ENCODE results near the gene LAMB1.
"Not testable (repeated sequence)": the region's sequence is repeated elsewhere in the genome, so short reads cannot be mapped to it uniquely, and the experiment has no call there.

The LAMB1 gene

GRCh38 chr7:107946451-107946850 lies 56.5 kb downstream of the LAMB1 start:
- DNase-seq (ENCODE audit: low spot score), result no peak

- DNase-seq (ENCODE audit: low spot score), result no peak
These were observed 57.6 kb downstream of the LAMB1 start for GRCh38 chr7:107945332-107945731.

DNA sequence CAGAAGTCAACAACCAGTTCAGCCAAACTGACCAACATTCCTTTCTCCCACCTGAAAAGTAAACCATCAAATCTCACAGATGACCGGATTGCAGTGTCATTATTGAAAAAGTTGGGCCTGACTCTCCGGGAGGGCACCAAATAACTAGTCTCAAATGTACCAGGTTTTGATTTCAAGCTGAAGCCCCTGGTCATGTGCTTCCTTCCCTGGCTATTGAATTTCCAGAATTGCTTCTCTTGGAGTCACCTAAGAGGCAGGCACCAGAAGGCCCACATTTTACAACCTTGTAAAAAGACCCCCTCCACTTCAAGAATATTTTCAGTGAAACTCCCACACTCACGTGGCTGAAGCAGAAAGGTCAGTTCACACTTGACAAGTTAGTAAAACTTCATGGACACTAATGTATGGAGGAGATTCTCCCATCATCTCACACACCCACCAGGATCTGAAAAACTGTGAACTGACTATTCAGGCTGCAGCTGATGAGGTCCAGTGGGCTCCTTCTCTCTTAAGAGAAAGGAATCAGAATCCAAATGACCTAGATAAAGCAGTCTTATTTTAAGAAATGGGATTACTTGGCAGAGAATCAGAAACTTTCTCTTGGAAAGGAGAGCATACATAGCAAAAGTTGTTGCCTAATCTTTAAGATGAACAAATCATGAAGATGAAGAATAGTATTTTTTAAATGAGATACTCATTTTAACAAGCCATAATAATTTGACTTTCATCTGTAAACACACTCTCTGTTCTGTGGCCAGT lies 58.4 kb downstream of the LAMB1 start:
- no peak for DNase-seq (ENCODE audit: low spot score)

DNA sequence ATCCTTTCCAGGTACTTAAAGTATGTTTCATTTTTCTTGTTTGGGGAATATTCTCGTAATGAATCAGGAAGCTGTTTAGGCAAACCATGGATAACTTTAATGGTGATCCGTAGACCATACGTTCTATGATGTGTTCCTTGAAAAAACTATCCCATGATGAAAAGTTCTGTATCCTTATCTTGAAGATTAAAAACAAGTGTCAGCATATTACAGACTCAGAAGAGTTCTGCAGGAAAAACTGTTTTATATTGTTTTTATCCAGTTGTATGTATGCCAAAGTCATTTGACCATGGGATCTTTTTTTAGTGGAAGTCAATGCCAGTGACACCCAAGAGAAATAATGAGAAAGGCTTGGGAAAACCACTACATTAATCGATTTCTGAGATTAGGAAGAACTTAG lies 59.9 kb downstream of the LAMB1 start:
- no peak for DNase-seq (ENCODE audit: low spot score)

GRCh38 chr7:107940951-107941350 lies 62.0 kb downstream of the LAMB1 start:
- no peak for DNase-seq (ENCODE audit: low spot score)

DNA sequence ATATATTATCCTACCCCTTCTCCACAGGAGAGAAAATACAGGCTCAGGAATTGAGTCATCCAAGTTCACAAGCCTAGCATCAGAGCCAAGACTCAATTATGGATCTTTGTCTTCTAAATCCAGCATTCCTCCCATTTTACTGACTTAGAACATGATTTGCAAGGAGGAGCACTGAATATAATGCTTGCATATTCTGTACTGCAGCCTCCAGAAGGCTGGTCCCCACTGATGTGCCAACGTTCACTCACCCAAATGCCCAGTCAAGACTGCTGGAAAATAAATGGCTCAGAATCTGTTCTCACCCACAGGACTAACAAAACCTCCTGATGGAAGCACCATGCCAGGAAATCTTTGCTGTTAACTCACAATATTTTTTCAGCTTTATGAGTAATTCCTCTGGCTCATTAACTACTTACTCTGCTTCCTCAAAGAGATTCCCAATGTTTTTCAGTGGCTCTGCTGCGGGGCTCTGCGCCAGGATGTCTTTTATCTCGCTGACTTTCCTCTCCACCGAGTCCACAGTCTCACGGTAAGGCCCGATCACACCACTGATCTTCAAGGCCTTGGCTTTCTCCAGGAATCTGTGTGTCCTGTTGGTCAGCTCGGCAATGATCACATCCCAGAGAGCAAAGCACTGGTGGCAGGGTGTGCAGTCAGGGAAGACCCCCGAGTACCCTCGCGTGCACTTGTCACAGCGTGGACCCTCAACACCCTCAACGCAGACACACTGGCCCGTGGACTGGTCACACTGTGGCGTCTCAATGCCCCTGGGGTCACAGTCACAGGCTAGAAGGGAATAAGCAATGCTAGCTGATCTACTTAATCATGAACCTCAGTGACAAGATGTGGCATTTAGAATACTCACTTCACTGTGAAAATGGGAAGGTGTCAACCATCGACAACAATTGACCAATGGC lies 63.1 kb downstream of the LAMB1 start:
- DNase-seq (ENCODE audit: low spot score), result peak; percentile 63

GRCh38 chr7:107938456-107939250 lies 64.3 kb downstream of the LAMB1 start:
- no peak for DNase-seq (ENCODE audit: low spot score)

DNA sequence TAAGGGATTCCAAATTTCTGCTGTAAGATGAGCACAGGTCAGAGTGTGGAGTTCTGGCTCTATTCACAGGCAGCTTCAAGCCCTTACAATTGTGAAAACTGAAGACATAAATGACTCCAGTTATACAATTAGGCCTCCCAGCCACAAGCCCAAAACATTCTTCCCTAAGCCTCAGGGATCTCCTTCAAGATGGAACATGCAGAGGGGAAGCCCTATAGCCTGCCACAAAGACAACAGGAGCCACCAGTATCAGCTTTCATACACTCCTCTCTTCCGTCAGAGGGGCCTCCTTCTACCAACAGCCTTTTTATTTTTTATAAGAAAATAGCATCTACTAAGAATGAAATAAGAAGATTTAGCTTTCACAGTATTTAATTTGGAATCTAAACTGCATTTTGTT lies 65.4 kb downstream of the LAMB1 start:
- DNase-seq (ENCODE audit: low spot score), result no peak

DNA sequence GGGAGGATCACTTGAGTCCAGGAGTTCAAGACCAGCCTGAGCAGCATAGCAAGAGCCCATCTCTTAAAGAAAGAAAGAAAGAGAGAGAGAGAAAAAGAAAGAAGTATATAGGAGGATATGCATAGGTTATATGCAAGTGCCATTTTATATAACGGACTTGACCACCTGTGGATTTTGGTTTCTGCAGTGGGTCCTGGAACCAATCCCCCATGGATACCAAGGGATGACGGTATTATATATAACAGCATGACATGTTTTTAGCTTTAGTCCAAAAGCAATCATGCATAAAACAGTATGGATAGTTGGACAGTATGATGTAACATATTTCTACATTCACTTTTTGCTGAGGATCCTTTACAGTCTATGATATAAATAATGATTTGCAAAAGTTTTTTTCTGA lies 66.6 kb downstream of the LAMB1 start:
- DNase-seq (ENCODE audit: low spot score), result no peak

GRCh38 chr7:107934991-107935770 lies 67.8 kb downstream of the LAMB1 start:
- DNase-seq (ENCODE audit: low spot score), result no peak

GRCh38 chr7:107933386-107934013 lies 69.5 kb downstream of the LAMB1 start:
- no peak for DNase-seq (ENCODE audit: low spot score)

GRCh38 chr7:107932805-107933204 lies 70.2 kb downstream of the LAMB1 start:
- DNase-seq (ENCODE audit: low spot score), result no peak

DNA sequence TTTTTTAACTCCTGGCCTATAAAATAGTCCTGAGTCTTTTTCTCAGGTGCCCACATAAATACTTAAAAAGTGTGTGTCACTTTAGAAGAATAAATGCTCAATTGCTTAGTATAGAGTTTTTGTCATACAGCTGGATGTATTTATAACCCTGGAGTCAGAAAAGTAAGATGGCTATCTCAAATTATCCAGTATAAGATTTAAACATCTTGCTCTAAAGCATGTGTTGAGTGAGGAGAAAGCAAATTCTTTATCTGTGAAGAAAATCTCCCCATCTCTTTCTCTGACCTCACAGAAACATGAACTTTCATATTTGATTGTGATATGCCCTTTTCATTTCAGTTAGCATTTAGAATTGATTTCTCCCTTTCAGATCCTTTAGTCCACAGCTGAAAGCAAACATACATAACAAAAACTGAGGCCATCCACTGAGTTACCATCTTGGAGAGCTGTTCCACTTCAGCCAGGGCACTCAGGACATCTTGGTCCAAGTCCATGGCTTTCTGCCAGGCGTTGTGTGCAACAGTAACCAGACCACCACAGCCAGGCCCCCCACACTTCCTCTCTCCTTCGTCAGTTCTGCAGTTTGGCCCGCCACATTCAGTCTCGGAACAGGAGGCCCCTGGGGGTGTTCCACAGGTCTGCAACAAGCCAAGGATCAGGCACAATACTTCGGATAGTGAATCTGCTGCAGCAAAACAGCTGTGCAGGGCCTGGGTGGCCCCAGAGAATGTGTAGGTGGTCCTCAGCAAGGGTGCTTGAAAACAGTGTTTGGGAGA lies 71.0 kb downstream of the LAMB1 start:
- DNase-seq (ENCODE audit: low spot score), result no peak

DNA sequence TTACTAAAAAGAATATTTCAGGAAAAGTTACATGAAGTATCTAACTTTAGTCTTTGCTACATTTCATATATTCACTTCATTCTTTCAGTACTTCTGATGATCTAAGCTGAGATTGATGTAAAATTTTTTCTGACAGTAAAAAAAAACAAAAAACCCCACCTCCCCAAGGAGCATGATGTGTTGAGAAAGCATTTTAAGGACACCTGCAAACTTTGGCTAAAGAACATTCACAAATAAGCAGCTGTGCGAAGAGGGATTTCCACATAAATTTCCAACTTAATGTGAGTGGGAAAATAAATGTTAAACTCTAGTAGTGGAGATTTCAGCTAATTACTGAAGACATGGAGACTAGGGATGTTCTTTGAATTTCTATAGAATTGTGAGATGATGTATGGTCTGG lies 76.5 kb downstream of the LAMB1 start:
- no peak for DNase-seq (ENCODE audit: low spot score)

DNA sequence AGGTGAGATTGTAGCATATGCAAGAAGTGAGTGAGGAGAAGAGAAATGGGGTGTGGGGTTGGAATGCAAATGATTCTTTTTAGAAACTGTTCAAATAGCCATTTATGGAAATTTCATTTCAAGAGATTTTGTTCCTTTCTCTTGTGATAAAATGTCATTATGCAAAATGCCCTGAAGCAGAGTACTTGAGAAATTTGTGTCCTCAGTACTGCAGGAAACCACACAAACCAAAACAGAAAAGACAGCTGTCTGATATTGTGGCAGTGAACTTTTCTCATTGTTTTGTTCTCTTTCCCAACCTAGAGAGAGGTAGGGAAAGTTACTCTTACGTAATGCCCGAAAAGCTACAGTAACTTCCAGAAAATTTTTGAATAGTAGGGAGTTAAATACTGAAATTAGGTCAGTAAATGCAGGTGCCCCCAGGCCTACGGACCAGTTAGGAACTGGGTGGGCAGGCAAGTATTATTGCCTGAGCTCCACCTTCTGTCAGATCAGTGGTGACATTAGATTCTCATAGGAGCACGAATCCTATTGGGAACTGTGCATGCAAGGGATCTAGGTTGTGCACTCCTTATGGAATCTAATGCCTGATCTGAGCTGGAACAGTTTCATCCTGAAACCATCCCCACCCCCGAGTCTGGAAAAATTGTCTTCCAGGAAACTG lies 78.0 kb downstream of the LAMB1 start:
- DNase-seq (ENCODE audit: low spot score), result no peak

DNA sequence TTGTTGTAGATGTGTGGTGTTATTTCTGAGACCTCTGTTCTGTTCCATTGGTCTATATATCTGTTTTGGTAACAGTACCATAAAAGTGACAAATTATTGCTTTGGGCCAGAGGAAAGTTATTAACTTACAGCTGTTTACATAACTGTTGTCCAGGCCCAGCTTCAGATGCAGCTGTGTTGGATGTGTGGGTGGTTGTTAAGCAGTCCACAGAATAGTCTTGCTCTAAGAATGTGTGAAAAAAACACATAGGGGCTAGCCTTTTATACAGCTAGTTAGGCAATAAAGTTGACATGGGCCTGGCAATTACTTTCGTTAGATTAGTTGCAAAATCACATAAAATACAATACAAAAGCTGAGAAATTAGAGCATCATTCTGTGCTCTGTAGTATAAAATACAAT lies 80.1 kb downstream of the LAMB1 start:
- DNase-seq (ENCODE audit: low spot score), result no peak

DNA sequence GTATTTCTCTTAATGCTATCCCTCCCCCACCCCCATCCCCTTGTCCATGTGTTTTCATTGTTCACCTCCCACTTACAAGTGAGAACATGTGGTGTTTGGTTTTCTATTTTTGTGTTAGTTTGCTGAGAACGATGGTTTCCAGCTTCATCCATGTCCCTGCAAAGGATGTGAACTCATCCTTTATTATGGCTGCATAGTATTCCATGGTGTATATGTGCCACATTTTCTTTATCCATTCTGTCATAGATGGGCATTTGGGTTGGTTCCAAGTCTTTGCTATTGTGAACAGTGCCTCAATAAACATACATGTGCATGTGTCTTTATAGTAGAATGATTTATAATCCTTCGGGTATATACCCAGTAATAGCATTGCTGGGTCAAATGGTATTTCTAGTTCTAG lies 81.1 kb downstream of the LAMB1 start:
- DNase-seq (ENCODE audit: low spot score), result not testable (repeated sequence)

- DNase-seq (ENCODE audit: low spot score), result no peak
These were observed 82.8 kb downstream of the LAMB1 start for GRCh38 chr7:107920048-107920772.

DNA sequence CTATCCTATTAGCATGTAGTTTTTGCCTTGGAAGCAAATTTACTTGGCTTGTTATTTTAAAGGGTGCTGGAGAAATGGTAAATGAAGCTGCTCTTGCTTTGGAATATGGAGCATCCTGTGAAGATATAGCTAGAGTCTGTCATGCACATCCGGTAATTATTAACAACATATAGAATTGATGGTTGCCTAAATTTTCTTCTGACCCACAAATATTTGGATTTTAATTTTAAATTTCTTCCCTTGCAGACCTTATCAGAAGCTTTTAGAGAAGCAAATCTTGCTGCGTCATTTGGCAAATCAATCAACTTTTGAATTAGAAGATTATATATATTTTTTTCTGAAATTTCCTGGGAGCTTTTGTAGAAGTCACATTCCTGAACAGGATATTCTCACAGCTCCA lies 84.0 kb downstream of the LAMB1 start:
- DNase-seq (ENCODE audit: low spot score), result no peak

Measured in Ammon's horn (tissue), 1 donor.